H9 (cell line): ENCODE results near the gene TUBA4A. TPM values are rescaled to one million over a fixed set of nuclear protein-coding genes. Genes with fewer than 3 reads are reported as not detected.

Experiments used
- DNase-seq: peaks from one replicate; pipeline ENCODE4 v3.0.0-alpha.2; 2017
- H2AFZ ChIP-seq: one replicate; pipeline ENCODE4 v1.6.1; 2013; ENCODE audit warnings: mild to moderate bottlenecking, low read length, control low read depth, moderate library complexity
- H2AK5ac ChIP-seq: 2 replicates; pipeline ENCODE4 v1.6.1; 2013; ENCODE audit warnings: low read length, control low read depth, mixed read lengths; ENCODE audit not compliant: insufficient read length
- H2BK120ac ChIP-seq: one replicate; pipeline ENCODE4 v1.6.1; 2013; ENCODE audit warnings: low read depth, mild to moderate bottlenecking, low read length, control low read depth, inconsistent platforms; ENCODE audit not compliant: poor library complexity, severe bottlenecking
- H2BK12ac ChIP-seq: 2 replicates; pipeline ENCODE4 v1.6.1; 2013; ENCODE audit warnings: low read length, control low read depth, mixed read lengths, low read depth; ENCODE audit not compliant: insufficient read length
- H2BK15ac ChIP-seq: 2 replicates; pipeline ENCODE4 v1.6.1; 2013; ENCODE audit warnings: low read depth, low read length, control low read depth
- H2BK20ac ChIP-seq: one replicate; pipeline ENCODE4 v1.6.1; 2013; ENCODE audit warnings: low read depth, mild to moderate bottlenecking, low read length, control low read depth, inconsistent platforms; ENCODE audit not compliant: poor library complexity, severe bottlenecking
- H2BK5ac ChIP-seq: 2 replicates; pipeline ENCODE4 v1.6.1; 2013; ENCODE audit warnings: low read length, control low read depth, mixed read lengths; ENCODE audit not compliant: insufficient read length
- H3K14ac ChIP-seq: 2 replicates; pipeline ENCODE4 v1.6.1; 2013; ENCODE audit warnings: low read length, control low read depth; ENCODE audit not compliant: insufficient read depth
- H3K18ac ChIP-seq: 2 replicates; pipeline ENCODE4 v1.6.1; 2013; ENCODE audit warnings: low read depth, mild to moderate bottlenecking, mixed read lengths, low read length, control low read depth; ENCODE audit not compliant: insufficient read length
- H3K23ac ChIP-seq: 2 replicates; pipeline ENCODE4 v1.6.1; 2013; ENCODE audit warnings: low read length, control low read depth, mixed read lengths, low read depth; ENCODE audit not compliant: insufficient read length
- H3K23me2 ChIP-seq: 2 replicates; pipeline ENCODE4 v1.6.1; 2013; ENCODE audit warnings: low read depth, mild to moderate bottlenecking, mixed read lengths, low read length, control low read depth; ENCODE audit not compliant: insufficient read length, poor library complexity, severe bottlenecking
- H3K27ac ChIP-seq: 2 replicates; pipeline ENCODE4 v1.5.1; 2013; ENCODE audit warnings: low read length, control low read depth, mixed read lengths, low read depth; ENCODE audit not compliant: insufficient read length
- H3K27me3 ChIP-seq: 2 replicates; pipeline ENCODE4 v1.6.1; 2013; ENCODE audit warnings: low read length, control low read depth, inconsistent platforms; ENCODE audit not compliant: insufficient read depth
- H3K4ac ChIP-seq: 2 replicates; pipeline ENCODE4 v1.6.1; 2013; ENCODE audit warnings: low read depth, mild to moderate bottlenecking, control low read depth, inconsistent platforms, low read length, moderate library complexity
- H3K4me1 ChIP-seq: 2 replicates; pipeline ENCODE4 v1.6.1; 2013; ENCODE audit warnings: low read length, control low read depth, inconsistent platforms; ENCODE audit not compliant: insufficient read depth
- H3K4me2 ChIP-seq: 2 replicates; pipeline ENCODE4 v1.6.1; 2013; ENCODE audit warnings: low read length, control low read depth, mixed read lengths; ENCODE audit not compliant: insufficient read length, insufficient read depth
- H3K56ac ChIP-seq: 2 replicates; pipeline ENCODE4 v1.6.1; 2013; ENCODE audit warnings: low read depth, mild to moderate bottlenecking, mixed read lengths, low read length, control low read depth; ENCODE audit not compliant: insufficient read length
- H3K79me1 ChIP-seq: 2 replicates; pipeline ENCODE4 v1.6.1; 2013; ENCODE audit warnings: low read depth, mild to moderate bottlenecking, moderate library complexity, low read length, control low read depth, inconsistent platforms; ENCODE audit not compliant: insufficient read depth, poor library complexity, severe bottlenecking
- H3K79me2 ChIP-seq: 2 replicates; pipeline ENCODE4 v1.6.1; 2013; ENCODE audit warnings: low read length, control low read depth, inconsistent platforms; ENCODE audit not compliant: insufficient read depth
- H3K9ac ChIP-seq: 2 replicates; pipeline ENCODE4 v1.6.1; 2013; ENCODE audit warnings: low read length, control low read depth, mixed read lengths; ENCODE audit not compliant: insufficient read length; ENCODE audit errors: extremely low read depth
- H3K9me3 ChIP-seq: one replicate; pipeline ENCODE4 v1.6.1; 2013; ENCODE audit warnings: low read depth, low read length, inconsistent platforms; ENCODE audit not compliant: control insufficient read depth
- H3T11ph ChIP-seq: one replicate; pipeline ENCODE4 v1.6.1; 2013; ENCODE audit warnings: mild to moderate bottlenecking, low read length, control low read depth, inconsistent platforms
- H4K20me1 ChIP-seq: one replicate; pipeline ENCODE4 v1.6.1; 2013; ENCODE audit not compliant: control insufficient read depth, insufficient read length, insufficient read depth
- H4K5ac ChIP-seq: 2 replicates; pipeline ENCODE4 v1.6.1; 2013; ENCODE audit warnings: low read depth, mild to moderate bottlenecking, mixed read lengths, low read length, control low read depth; ENCODE audit not compliant: insufficient read length
- H4K8ac ChIP-seq: replicated peaks from 2 replicates; pipeline ENCODE4 v1.6.1; 2013; ENCODE audit warnings: low read length, control low read depth, mixed read lengths, low read depth; ENCODE audit not compliant: insufficient read length
- H4K91ac ChIP-seq: 2 replicates; pipeline ENCODE4 v1.6.1; 2013; ENCODE audit warnings: low read depth, mild to moderate bottlenecking, moderate library complexity, mixed read lengths, low read length, control low read depth; ENCODE audit not compliant: insufficient read length
- H3K27ac Mint-ChIP-seq, 3 experiments: 2 replicates in 2 of 3; 3 replicates in 1 of 3; pipeline ENCODE4 v1.8.0; 2020 to 2021; ENCODE audit warnings: mixed read lengths in 3 of 3, mild to moderate bottlenecking in 1 of 3, moderate library complexity in 1 of 3
- H3K27me3 Mint-ChIP-seq: 2 replicates; pipeline ENCODE4 v1.8.0; 2021; ENCODE audit warnings: low read depth, mild to moderate bottlenecking, moderate library complexity, mixed read lengths
- H3K36me3 Mint-ChIP-seq, 3 experiments: 2 replicates in 2 of 3; 3 replicates in 1 of 3; pipeline ENCODE4 v1.8.0; 2020 to 2021; ENCODE audit warnings: low read depth in 3 of 3, mixed read lengths in 3 of 3; ENCODE audit not compliant: insufficient read depth in 1 of 3
- H3K4me1 Mint-ChIP-seq, 2 experiments: 2 replicates each; pipeline ENCODE4 v1.8.0; 2020; ENCODE audit warnings: mixed read lengths in 2 of 2
- H3K4me3 Mint-ChIP-seq, 2 experiments: 2 replicates in 1 of 2; 3 replicates in 1 of 2; pipeline ENCODE4 v1.8.0; 2020 to 2021; ENCODE audit warnings: mild to moderate bottlenecking in 2 of 2, mixed read lengths in 2 of 2, moderate library complexity in 1 of 2
- H3K9me3 Mint-ChIP-seq, 2 experiments: 2 replicates in 1 of 2; 3 replicates in 1 of 2; pipeline ENCODE4 v1.8.0; 2020; ENCODE audit warnings: mild to moderate bottlenecking in 2 of 2, mixed read lengths in 2 of 2, moderate library complexity in 1 of 2
- WGBS: extraction: QIAGEN DNeasy Blood & Tissue Kit; methylation state at CpG from one replicate; pipeline ENCODE4 v1.1.7; 2013; ENCODE audit warnings: missing lambda C conversion rate, low lambda C conversion rate, mixed read lengths; ENCODE audit not compliant: insufficient read length; ENCODE audit errors: extremely low coverage; 5-methylcytosine and 5-hydroxymethylcytosine counted together
- total RNA-seq: library from RNA; stranded (reverse); gene quantifications from 2 replicates; pipeline ENCODE4 v1.2.1, GENCODE V29; 2021
- TF ChIP-seq, protein P1 (sequence below): fragments of 200-600 bp; sonication (generic); conservative IDR thresholded peaks from 3 replicates; pipeline ENCODE4 v1.8.0; 2021; ENCODE audit warnings: antibody characterized with exemption, mild to moderate bottlenecking

TUBA4A gene
- total RNA-seq, 1 experiment from 2014 or later: 25.5 TPM

DNA sequence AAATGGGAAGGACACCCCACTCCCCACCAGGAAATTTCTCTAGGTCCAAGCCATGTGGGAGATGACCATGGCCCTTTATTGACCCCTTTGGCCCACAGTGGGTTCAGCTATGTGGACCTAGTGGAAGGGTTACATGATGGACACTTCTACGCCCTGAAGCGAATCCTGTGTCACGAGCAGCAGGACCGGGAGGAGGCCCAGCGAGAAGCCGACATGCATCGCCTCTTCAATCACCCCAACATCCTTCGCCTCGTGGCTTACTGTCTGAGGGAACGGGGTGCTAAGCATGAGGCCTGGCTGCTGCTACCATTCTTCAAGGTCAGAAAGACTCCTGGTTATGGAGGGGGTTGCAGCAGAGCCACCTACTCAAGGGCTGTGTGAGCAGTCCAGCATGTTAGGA, 7.2 kb downstream of the TUBA4A start:
- Histone ChIP-seq H2BK15ac (no peak overlapping the region), H3K79me2 (no peaks in the 10 kb centered on the region), H3K9ac (no peak overlapping the region)

More for the DNA sequence above, 7.2 kb downstream of the TUBA4A start:
- Mint-ChIP-seq H3K27me3 (peaks cover 9% of the 10 kb centered on the region), H3K4me1 (peaks cover 20 to 28% of the 10 kb centered on the region in 2 experiments), H3K27ac (no peak overlapping the region), H3K36me3 (peaks cover 9 to 24% (median 23%) of the 10 kb centered on the region in 3 experiments; a peak in 6 of 7 replicates), H3K4me3 (peak overlapping the region; percentile 92 to 96), H3K9me3 (no peaks in the 10 kb centered on the region)
- Histone ChIP-seq H4K8ac (no peak overlapping the region), H3K27me3 (no peaks in the 10 kb centered on the region), H2BK5ac (no peak overlapping the region), H4K20me1 (no peaks in the 10 kb centered on the region), H3K56ac (no peak overlapping the region), H2BK120ac (no peak overlapping the region), H4K91ac (no peak overlapping the region), H3K4me2 (no peak overlapping the region), H2AFZ (no peak overlapping the region), H2BK20ac (no peak overlapping the region), H3K23ac (no peak overlapping the region), H3T11ph (no peak overlapping the region), H3K27ac (no peak overlapping the region), H3K4ac (no peak overlapping the region), H4K5ac (no peak overlapping the region), H2BK12ac (no peak overlapping the region), H3K23me2 (no peaks in the 10 kb centered on the region), H3K79me1 (no peaks in the 10 kb centered on the region), H3K14ac (no peak overlapping the region), H3K9me3 (no peaks in the 10 kb centered on the region), H2AK5ac (no peak overlapping the region), H3K4me1 (peaks cover 2% of the 10 kb centered on the region; the same call in 1 of the 2 replicates), H3K18ac (no peak overlapping the region)
- TF ChIP-seq, protein P1, sequence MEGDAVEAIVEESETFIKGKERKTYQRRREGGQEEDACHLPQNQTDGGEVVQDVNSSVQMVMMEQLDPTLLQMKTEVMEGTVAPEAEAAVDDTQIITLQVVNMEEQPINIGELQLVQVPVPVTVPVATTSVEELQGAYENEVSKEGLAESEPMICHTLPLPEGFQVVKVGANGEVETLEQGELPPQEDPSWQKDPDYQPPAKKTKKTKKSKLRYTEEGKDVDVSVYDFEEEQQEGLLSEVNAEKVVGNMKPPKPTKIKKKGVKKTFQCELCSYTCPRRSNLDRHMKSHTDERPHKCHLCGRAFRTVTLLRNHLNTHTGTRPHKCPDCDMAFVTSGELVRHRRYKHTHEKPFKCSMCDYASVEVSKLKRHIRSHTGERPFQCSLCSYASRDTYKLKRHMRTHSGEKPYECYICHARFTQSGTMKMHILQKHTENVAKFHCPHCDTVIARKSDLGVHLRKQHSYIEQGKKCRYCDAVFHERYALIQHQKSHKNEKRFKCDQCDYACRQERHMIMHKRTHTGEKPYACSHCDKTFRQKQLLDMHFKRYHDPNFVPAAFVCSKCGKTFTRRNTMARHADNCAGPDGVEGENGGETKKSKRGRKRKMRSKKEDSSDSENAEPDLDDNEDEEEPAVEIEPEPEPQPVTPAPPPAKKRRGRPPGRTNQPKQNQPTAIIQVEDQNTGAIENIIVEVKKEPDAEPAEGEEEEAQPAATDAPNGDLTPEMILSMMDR: no peak
- no CpG with 5 or more reads among the region's 10 CpGs for WGBS
- no peak for DNase-seq
